WTC11 (cell line): ENCODE results near the gene SMG7. TPM values are rescaled to one million over a fixed set of nuclear protein-coding genes. Genes with fewer than 3 reads are reported as not detected.
A peak's percentile ranks its signal among the peaks of the same experiment; 100 is the strongest.

ENCODE experiments used
- ATAC-seq: fragments of 200-7000 bp; cut with Tn5 transposase; 2 replicates; pipeline ENCODE4 v1.10.0; 2021; ENCODE audit warnings: mild to moderate bottlenecking, moderate library complexity
- CTCF ChIA-PET: fragments of 300-600 bp; sonication (Branson Sonifier 250); formaldehyde crosslinking; loops from one replicate; lab custom pipeline; 2021; ENCODE audit warnings: antibody characterized with exemption; lab: Charles Lee
- POLR2A ChIA-PET: fragments of 350-600 bp; sonication (Branson Sonifier 250); formaldehyde crosslinking; loops from one replicate; lab custom pipeline; 2021; ENCODE audit warnings: antibody characterized with exemption; lab: Charles Lee
- DNase-seq: peaks from one replicate; pipeline ENCODE4 v3.0.0; 2021; ENCODE audit warnings: low spot score
- H3K27ac Mint-ChIP-seq: 2 replicates; pipeline ENCODE4 v1.8.0; 2021; ENCODE audit warnings: mixed read lengths
- H3K27me3 Mint-ChIP-seq: 2 replicates; pipeline ENCODE4 v1.8.0; 2021; ENCODE audit warnings: low read depth, mild to moderate bottlenecking, moderate library complexity, mixed read lengths
- H3K36me3 Mint-ChIP-seq: 2 replicates; pipeline ENCODE4 v1.8.0; 2021; ENCODE audit warnings: mixed read lengths
- H3K4me1 Mint-ChIP-seq: 2 replicates; pipeline ENCODE4 v1.8.0; 2022; ENCODE audit warnings: mixed read lengths
- H3K4me3 Mint-ChIP-seq: 2 replicates; pipeline ENCODE4 v1.8.0; 2021; ENCODE audit warnings: mild to moderate bottlenecking, moderate library complexity, mixed read lengths
- H3K9me3 Mint-ChIP-seq: 2 replicates; pipeline ENCODE4 v1.8.0; 2021; ENCODE audit warnings: mixed read lengths
- ATF2 ChIP-seq: sonication (generic); formaldehyde crosslinking; IDR thresholded peaks from 2 replicates; pipeline ENCODE4 v1.8.1; 2022; ENCODE audit warnings: low read depth, missing genetic modification reagents, borderline replicate concordance
- ATF3 ChIP-seq: sonication (generic); formaldehyde crosslinking; conservative IDR thresholded peaks from 2 replicates; pipeline ENCODE4 v1.8.1; 2022; ENCODE audit warnings: mild to moderate bottlenecking, missing genetic modification reagents
- CBFB ChIP-seq: sonication (generic); formaldehyde crosslinking; IDR thresholded peaks from 2 replicates; pipeline ENCODE4 v1.8.1; 2022; ENCODE audit warnings: mild to moderate bottlenecking, low read depth, missing genetic modification reagents
- CREB1 ChIP-seq: sonication (generic); formaldehyde crosslinking; IDR thresholded peaks from 2 replicates; pipeline ENCODE4 v1.8.0; 2023; ENCODE audit warnings: mild to moderate bottlenecking, missing genetic modification reagents
- E2F5 ChIP-seq: sonication (generic); formaldehyde crosslinking; IDR thresholded peaks from 2 replicates; pipeline ENCODE4 v1.8.1; 2022; ENCODE audit warnings: mild to moderate bottlenecking, moderate library complexity, missing genetic modification reagents
- NFYB ChIP-seq: sonication (generic); formaldehyde crosslinking; conservative IDR thresholded peaks from 2 replicates; pipeline ENCODE4 v1.8.0; 2022; ENCODE audit warnings: low read depth, missing genetic modification reagents
- PRDM15 ChIP-seq: sonication (generic); formaldehyde crosslinking; IDR thresholded peaks from 2 replicates; pipeline ENCODE4 v1.8.0; 2022; ENCODE audit warnings: missing genetic modification reagents
- RORB ChIP-seq: fragments of 250-450 bp; sonication (Bioruptor Pico); IDR thresholded peaks from 2 replicates; pipeline ENCODE4 v1.9.0; 2021; ENCODE audit warnings: mild to moderate bottlenecking
- STAT6 ChIP-seq: sonication (generic); formaldehyde crosslinking; conservative IDR thresholded peaks from 2 replicates; pipeline ENCODE4 v1.8.1; 2023; ENCODE audit warnings: mild to moderate bottlenecking, low read depth, missing genetic modification reagents, moderate library complexity
- TEAD4 ChIP-seq: sonication (generic); formaldehyde crosslinking; IDR thresholded peaks from 2 replicates; pipeline ENCODE4 v1.8.0; 2022; ENCODE audit warnings: mild to moderate bottlenecking, missing genetic modification reagents
- USF1 ChIP-seq: sonication (generic); formaldehyde crosslinking; IDR thresholded peaks from 2 replicates; pipeline ENCODE4 v1.8.0; 2022; ENCODE audit warnings: mild to moderate bottlenecking, missing genetic modification reagents
- ZBTB21 ChIP-seq: sonication (generic); formaldehyde crosslinking; IDR thresholded peaks from 2 replicates; pipeline ENCODE4 v1.8.1; 2023; ENCODE audit warnings: mild to moderate bottlenecking, missing genetic modification reagents, borderline replicate concordance
- ZNF121 ChIP-seq: sonication (generic); formaldehyde crosslinking; IDR thresholded peaks from 2 replicates; pipeline ENCODE4 v1.8.0; 2023; ENCODE audit warnings: missing genetic modification reagents
- ZNF532 ChIP-seq: fragments of 250-450 bp; sonication (Bioruptor Pico); IDR thresholded peaks from 2 replicates; pipeline ENCODE4 v1.9.0; 2021; ENCODE audit warnings: mild to moderate bottlenecking, borderline replicate concordance
- total RNA-seq: library from RNA; stranded (reverse); gene quantifications from 3 replicates; pipeline ENCODE4 v1.2.3, GENCODE V29; 2021

Gene SMG7
- total RNA-seq, 1 experiment from 2014 or later = 57.8 TPM

- no peak for TF ChIP-seq ATF2 (CRISPR knock-in tag)
- TF ChIP-seq ZNF532 (CRISPR knock-in tag) = no peak
- no peak for TF ChIP-seq USF1 (CRISPR knock-in tag)
Measured at GRCh38 chr1:183567584-183567983, 95.3 kb downstream of the SMG7 start (continued).

GRCh38 chr1:183568176-183569021 lies 96.1 kb downstream of the SMG7 start:
- no peaks in the 10 kb centered on the region for H3K4me1 Mint-ChIP-seq
- H3K36me3 Mint-ChIP-seq = no peaks in the 10 kb centered on the region
- TF ChIP-seq ATF3 (CRISPR knock-in tag) (no peak), STAT6 (no peak)
- TF ChIP-seq, all 79 proteins: peak for 0
- ChIA-PET POLR2A (no interaction called here), CTCF (no interaction called here)
- no peaks in the 10 kb centered on the region for H3K27me3 Mint-ChIP-seq
- DNase-seq = no peak
- no peak overlapping the region for H3K4me3 Mint-ChIP-seq
- peak overlapping the region; percentile 13; the same call in 1 of the 2 replicates for H3K27ac Mint-ChIP-seq
- ATAC-seq = no peak
- H3K9me3 Mint-ChIP-seq = no peaks in the 10 kb centered on the region

- Mint-ChIP-seq H3K4me3 (no peak overlapping the region), H3K27me3 (no peaks in the 10 kb centered on the region), H3K9me3 (no peaks in the 10 kb centered on the region), H3K36me3 (no peaks in the 10 kb centered on the region), H3K4me1 (no peaks in the 10 kb centered on the region), H3K27ac (no peak overlapping the region)
- no peak for DNase-seq
- no peak for ATAC-seq
- ChIA-PET POLR2A (no interaction called here), CTCF (no interaction called here)
- TF ChIP-seq TEAD4 (CRISPR knock-in tag) = no peak
- no peak for TF ChIP-seq PRDM15 (CRISPR knock-in tag)
- TF ChIP-seq E2F5 (CRISPR knock-in tag) = no peak
- no peak for TF ChIP-seq CBFB (CRISPR knock-in tag)
- no peak for TF ChIP-seq CREB1 (CRISPR knock-in tag)
- no peak for TF ChIP-seq RORB (CRISPR knock-in tag)
- no peak for TF ChIP-seq ZBTB21 (CRISPR knock-in tag)
- TF ChIP-seq NFYB (CRISPR knock-in tag) = no peak
- TF ChIP-seq ZNF121 (CRISPR knock-in tag) = no peak
- TF ChIP-seq ATF2 (CRISPR knock-in tag) = no peak
Measured at GRCh38 chr1:183569141-183569540, 96.8 kb downstream of the SMG7 start.
